ENCODE results near the gene CCDC24.

The CCDC24 gene

GRCh38 chr1:43965316-43965715 lies 26.1 kb upstream of the CCDC24 start:
- no peak overlapping the region for H3K4me3 ChIP-seq (ENCODE audit: low read depth, low read length)
- peaks cover 19% of the 10 kb centered on the region; the same call in 1 of the 2 replicates for H3K36me3 ChIP-seq (ENCODE audit: control insufficient read depth, insufficient read depth, low read length)
- no peak overlapping the region for H3K27ac ChIP-seq (ENCODE audit: low read depth, low read length)
- H3K9me3 ChIP-seq (ENCODE audit: control insufficient read depth, insufficient read depth, low read length) = no peaks in the 10 kb centered on the region
- H3K4me1 ChIP-seq (ENCODE audit: control insufficient read depth, insufficient read depth, low read length) = no peaks in the 10 kb centered on the region
- no peaks in the 10 kb centered on the region for H3K27me3 ChIP-seq (ENCODE audit: control insufficient read depth, insufficient read depth, low read length)
- H3K9ac ChIP-seq (ENCODE audit: low read depth, low read length) = no peak overlapping the region

- Histone ChIP-seq H3K9me3 (ENCODE audit: control insufficient read depth, insufficient read depth, low read length) (no peaks in the 10 kb centered on the region), H3K4me3 (ENCODE audit: low read depth, low read length) (no peak overlapping the region), H3K36me3 (ENCODE audit: control insufficient read depth, insufficient read depth, low read length) (peaks cover 27% of the 10 kb centered on the region), H3K27ac (ENCODE audit: low read depth, low read length) (no peak overlapping the region), H3K4me1 (ENCODE audit: control insufficient read depth, insufficient read depth, low read length) (no peaks in the 10 kb centered on the region; the same call in 1 of the 2 replicates), H3K9ac (ENCODE audit: low read depth, low read length) (no peak overlapping the region), H3K27me3 (ENCODE audit: control insufficient read depth, insufficient read depth, low read length) (no peaks in the 10 kb centered on the region)
These were observed 23.0 kb upstream of the CCDC24 start for GRCh38 chr1:43968348-43968948.

- H3K27me3 ChIP-seq (ENCODE audit: control insufficient read depth, insufficient read depth, low read length) = no peaks in the 10 kb centered on the region
- no peak overlapping the region for H3K9ac ChIP-seq (ENCODE audit: low read depth, low read length)
- H3K4me1 ChIP-seq (ENCODE audit: control insufficient read depth, insufficient read depth, low read length) = peaks cover 6% of the 10 kb centered on the region
- H3K36me3 ChIP-seq (ENCODE audit: control insufficient read depth, insufficient read depth, low read length) = peaks cover 27% of the 10 kb centered on the region
- H3K4me3 ChIP-seq (ENCODE audit: low read depth, low read length) = peak overlapping the region; percentile 44
- H3K9me3 ChIP-seq (ENCODE audit: control insufficient read depth, insufficient read depth, low read length) = no peaks in the 10 kb centered on the region
- no peak overlapping the region for H3K27ac ChIP-seq (ENCODE audit: low read depth, low read length)
These were observed 22.0 kb upstream of the CCDC24 start for GRCh38 chr1:43969416-43969745.

GRCh38 chr1:43969746-43970466 lies 21.5 kb upstream of the CCDC24 start, which contains the start of gene DPH2:
Gene DPH2 (plus strand): TSS chr1:43970010. CDS start chr1:43970176, 166 bp downstream.
- H3K4me3 ChIP-seq (ENCODE audit: low read depth, low read length) = peak within 1 kb of the TSS; percentile 85
- peak within 1 kb of the TSS; percentile 11 for H3K27ac ChIP-seq (ENCODE audit: low read depth, low read length)
- no peaks in the 10 kb centered on the region for H3K27me3 ChIP-seq (ENCODE audit: control insufficient read depth, insufficient read depth, low read length)
- peak within 1 kb of the TSS; percentile 49; the same call in 1 of the 2 replicates for H3K9ac ChIP-seq (ENCODE audit: low read depth, low read length)
- H3K36me3 ChIP-seq (ENCODE audit: control insufficient read depth, insufficient read depth, low read length) = peaks cover 27% of the 10 kb centered on the region
- peaks cover 6% of the 10 kb centered on the region for H3K4me1 ChIP-seq (ENCODE audit: control insufficient read depth, insufficient read depth, low read length)
- no peaks in the 10 kb centered on the region for H3K9me3 ChIP-seq (ENCODE audit: control insufficient read depth, insufficient read depth, low read length)

GRCh38 chr1:43970502-43970901 lies 20.9 kb upstream of the CCDC24 start:
- peaks cover 6% of the 10 kb centered on the region for H3K4me1 ChIP-seq (ENCODE audit: control insufficient read depth, insufficient read depth, low read length)
- peak overlapping the region; percentile 49; the same call in 1 of the 2 replicates for H3K9ac ChIP-seq (ENCODE audit: low read depth, low read length)
- H3K27ac ChIP-seq (ENCODE audit: low read depth, low read length) = no peak overlapping the region
- no peaks in the 10 kb centered on the region for H3K27me3 ChIP-seq (ENCODE audit: control insufficient read depth, insufficient read depth, low read length)
- H3K4me3 ChIP-seq (ENCODE audit: low read depth, low read length) = peak overlapping the region; percentile 85
- no peaks in the 10 kb centered on the region for H3K9me3 ChIP-seq (ENCODE audit: control insufficient read depth, insufficient read depth, low read length)
- H3K36me3 ChIP-seq (ENCODE audit: control insufficient read depth, insufficient read depth, low read length) = peaks cover 27% of the 10 kb centered on the region

DNA sequence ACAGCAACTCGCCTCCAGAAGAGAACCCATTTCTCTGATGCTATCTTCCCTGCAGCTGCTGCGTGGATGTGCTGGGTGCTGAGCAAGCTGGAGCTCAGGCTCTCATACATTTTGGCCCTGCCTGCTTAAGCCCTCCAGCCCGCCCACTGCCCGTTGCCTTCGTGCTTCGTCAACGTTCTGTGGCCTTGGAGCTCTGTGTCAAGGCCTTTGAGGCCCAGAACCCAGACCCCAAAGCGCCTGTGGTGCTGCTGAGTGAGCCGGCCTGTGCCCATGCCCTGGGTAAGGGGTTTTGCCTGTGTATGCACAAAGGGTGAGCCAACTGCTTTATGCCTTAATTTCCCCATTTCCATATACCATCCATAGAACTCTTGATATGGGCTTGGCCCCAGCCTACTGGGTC lies 20.5 kb upstream of the CCDC24 start:
- H3K9me3 ChIP-seq (ENCODE audit: control insufficient read depth, insufficient read depth, low read length) = no peaks in the 10 kb centered on the region
- H3K27me3 ChIP-seq (ENCODE audit: control insufficient read depth, insufficient read depth, low read length) = no peaks in the 10 kb centered on the region
- H3K36me3 ChIP-seq (ENCODE audit: control insufficient read depth, insufficient read depth, low read length) = peaks cover 27% of the 10 kb centered on the region
- peaks cover 9% of the 10 kb centered on the region for H3K4me1 ChIP-seq (ENCODE audit: control insufficient read depth, insufficient read depth, low read length)
- no peak overlapping the region for H3K9ac ChIP-seq (ENCODE audit: low read depth, low read length)
- H3K4me3 ChIP-seq (ENCODE audit: low read depth, low read length) = peak overlapping the region; percentile 85
- H3K27ac ChIP-seq (ENCODE audit: low read depth, low read length) = no peak overlapping the region

- no peaks in the 10 kb centered on the region for H3K27me3 ChIP-seq (ENCODE audit: control insufficient read depth, insufficient read depth, low read length)
- no peak overlapping the region for H3K9ac ChIP-seq (ENCODE audit: low read depth, low read length)
- H3K9me3 ChIP-seq (ENCODE audit: control insufficient read depth, insufficient read depth, low read length) = no peaks in the 10 kb centered on the region
- H3K4me3 ChIP-seq (ENCODE audit: low read depth, low read length) = 0 out of 2 replicates have a peak overlapping the region, but pooled peaks have one; percentile 85
- peaks cover 31% of the 10 kb centered on the region for H3K36me3 ChIP-seq (ENCODE audit: control insufficient read depth, insufficient read depth, low read length)
- H3K27ac ChIP-seq (ENCODE audit: low read depth, low read length) = no peak overlapping the region
- H3K4me1 ChIP-seq (ENCODE audit: control insufficient read depth, insufficient read depth, low read length) = peaks cover 9% of the 10 kb centered on the region
These were observed 19.9 kb upstream of the CCDC24 start for GRCh38 chr1:43971336-43971980.

DNA sequence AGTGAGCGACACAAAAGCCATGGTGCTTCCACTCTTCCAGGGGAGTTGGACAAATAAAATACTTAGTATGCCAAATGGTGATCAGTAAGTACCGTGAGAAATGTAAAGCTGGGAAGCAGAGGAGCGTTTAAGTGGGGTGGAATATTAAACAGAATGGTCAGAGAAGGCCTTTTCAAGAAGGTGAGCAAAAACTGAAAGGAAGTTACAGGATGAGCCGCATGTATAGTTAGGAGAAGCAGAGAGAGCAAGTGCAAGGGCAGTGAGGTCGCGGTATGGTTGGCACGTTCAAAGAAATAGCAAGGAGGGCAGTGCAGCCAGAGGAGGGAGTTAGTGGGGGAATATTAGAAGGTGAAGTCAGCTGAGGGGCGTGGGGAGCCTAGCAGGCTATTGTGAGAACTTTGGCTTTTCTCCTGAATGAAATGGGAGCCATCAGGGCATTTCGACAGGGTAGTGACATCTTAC lies 17.4 kb upstream of the CCDC24 start:
- H3K9me3 ChIP-seq (ENCODE audit: control insufficient read depth, insufficient read depth, low read length) = no peaks in the 10 kb centered on the region
- H3K27me3 ChIP-seq (ENCODE audit: control insufficient read depth, insufficient read depth, low read length) = no peaks in the 10 kb centered on the region
- peaks cover 14% of the 10 kb centered on the region for H3K4me1 ChIP-seq (ENCODE audit: control insufficient read depth, insufficient read depth, low read length)
- peak overlapping the region; percentile 89 for H3K4me3 ChIP-seq (ENCODE audit: low read depth, low read length)
- peak overlapping the region; percentile 84 for H3K27ac ChIP-seq (ENCODE audit: low read depth, low read length)
- peak overlapping the region; percentile 56; the same call in 1 of the 2 replicates for H3K9ac ChIP-seq (ENCODE audit: low read depth, low read length)
- H3K36me3 ChIP-seq (ENCODE audit: control insufficient read depth, insufficient read depth, low read length) = peaks cover 44% of the 10 kb centered on the region

DNA sequence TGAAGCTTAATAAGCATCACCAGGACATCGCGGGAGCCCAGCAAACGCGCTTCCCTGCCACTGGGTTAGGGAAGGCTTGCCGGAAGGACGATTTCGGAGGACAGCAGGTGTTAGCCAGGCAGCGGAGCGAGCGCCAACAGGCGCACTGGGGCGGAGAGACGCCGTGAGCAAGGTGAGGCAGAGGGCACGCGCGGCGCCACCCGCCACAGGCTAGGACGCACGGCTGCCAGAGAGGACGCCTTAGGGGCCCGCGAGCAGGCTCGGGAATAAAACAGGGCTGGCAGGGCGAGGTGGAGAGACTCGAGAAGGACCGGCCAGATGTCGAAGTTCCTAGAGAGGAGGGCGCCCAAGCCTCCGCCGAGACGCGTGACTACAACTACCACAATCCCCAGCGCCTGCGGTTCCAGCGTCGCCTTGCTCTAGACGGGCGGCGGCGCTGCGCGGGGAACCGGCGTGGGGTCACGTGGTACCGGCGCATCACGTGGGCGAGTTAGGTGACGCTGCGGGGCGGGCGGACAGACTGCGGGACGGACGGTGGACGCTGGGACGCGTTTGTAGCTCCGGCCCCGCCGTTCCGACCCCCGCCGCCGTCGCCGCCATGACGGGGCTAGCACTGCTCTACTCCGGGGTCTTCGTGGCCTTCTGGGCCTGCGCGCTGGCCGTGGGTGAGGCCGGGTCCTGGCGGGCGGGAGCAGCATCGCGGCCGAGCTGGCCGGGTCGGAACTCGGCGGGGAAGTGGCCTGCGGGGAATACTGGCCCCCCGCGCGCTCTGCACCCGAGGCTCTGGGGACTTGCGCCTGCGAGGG lies 16.8 kb upstream of the CCDC24 start, which contains the start of gene ATP6V0B:
Gene ATP6V0B (plus strand): TSS at position 518 of the 806 bp plus-strand sequence. CDS start 81 bp downstream, at position 599.
- Histone ChIP-seq H3K4me1 (ENCODE audit: control insufficient read depth, insufficient read depth, low read length) (peaks cover 14% of the 10 kb centered on the region), H3K27me3 (ENCODE audit: control insufficient read depth, insufficient read depth, low read length) (no peaks in the 10 kb centered on the region), H3K36me3 (ENCODE audit: control insufficient read depth, insufficient read depth, low read length) (peaks cover 44% of the 10 kb centered on the region), H3K9me3 (ENCODE audit: control insufficient read depth, insufficient read depth, low read length) (no peaks in the 10 kb centered on the region), H3K9ac (ENCODE audit: low read depth, low read length) (peak within 1 kb of the TSS; percentile 88), H3K27ac (ENCODE audit: low read depth, low read length) (peak within 1 kb of the TSS; percentile 84), H3K4me3 (ENCODE audit: low read depth, low read length) (peak within 1 kb of the TSS; percentile 89)

- no peaks in the 10 kb centered on the region for H3K9me3 ChIP-seq (ENCODE audit: control insufficient read depth, insufficient read depth, low read length)
- H3K27me3 ChIP-seq (ENCODE audit: control insufficient read depth, insufficient read depth, low read length) = no peaks in the 10 kb centered on the region
- peaks cover 44% of the 10 kb centered on the region for H3K36me3 ChIP-seq (ENCODE audit: control insufficient read depth, insufficient read depth, low read length)
- H3K9ac ChIP-seq (ENCODE audit: low read depth, low read length) = peak overlapping the region; percentile 88
- peak overlapping the region; percentile 89 for H3K4me3 ChIP-seq (ENCODE audit: low read depth, low read length)
- H3K27ac ChIP-seq (ENCODE audit: low read depth, low read length) = peak overlapping the region; percentile 84
- peaks cover 21% of the 10 kb centered on the region for H3K4me1 ChIP-seq (ENCODE audit: control insufficient read depth, insufficient read depth, low read length)
These were observed 16.0 kb upstream of the CCDC24 start for GRCh38 chr1:43975249-43975961.
